Measurements from ENCODE around the gene CACNB2.
"Not testable (repeated sequence)": the region's sequence is repeated elsewhere in the genome, so short reads cannot be mapped to it uniquely, and the experiment has no call there.

The CACNB2 gene

DNA sequence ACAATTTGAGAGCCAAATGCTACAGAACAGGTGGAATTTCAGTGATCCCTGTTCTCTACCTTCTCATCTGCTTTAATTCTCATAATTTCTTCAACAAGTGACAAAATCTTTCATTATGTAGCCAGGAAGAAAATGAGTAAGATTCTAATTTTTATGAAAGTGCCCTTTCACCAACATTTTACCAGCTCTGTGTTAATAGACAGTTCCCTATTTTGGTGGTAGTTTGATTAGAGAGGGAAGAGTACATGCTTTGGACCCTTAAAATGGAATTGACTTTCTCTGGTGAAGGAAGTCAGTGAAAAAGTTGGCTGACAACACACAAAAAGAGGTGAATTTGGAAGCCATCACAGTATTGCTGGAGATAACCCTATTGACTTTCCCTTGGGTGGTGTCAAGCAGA lies 61.7 kb downstream of the CACNB2 start:
- peaks cover 0 to 4% of the 10 kb centered on the region in 2 donors for H3K27me3 Mint-ChIP-seq
- no peak overlapping the region for H3K27ac Mint-ChIP-seq
- DNase-seq (no peak), ATAC-seq (replicated peaks) (no peak)
- no peaks in the 10 kb centered on the region for H3K36me3 Mint-ChIP-seq
- H3K4me3 Mint-ChIP-seq: no peak overlapping the region
- no peaks in the 10 kb centered on the region for H3K9me3 Mint-ChIP-seq
- no peaks in the 10 kb centered on the region for H3K4me1 Mint-ChIP-seq

DNA sequence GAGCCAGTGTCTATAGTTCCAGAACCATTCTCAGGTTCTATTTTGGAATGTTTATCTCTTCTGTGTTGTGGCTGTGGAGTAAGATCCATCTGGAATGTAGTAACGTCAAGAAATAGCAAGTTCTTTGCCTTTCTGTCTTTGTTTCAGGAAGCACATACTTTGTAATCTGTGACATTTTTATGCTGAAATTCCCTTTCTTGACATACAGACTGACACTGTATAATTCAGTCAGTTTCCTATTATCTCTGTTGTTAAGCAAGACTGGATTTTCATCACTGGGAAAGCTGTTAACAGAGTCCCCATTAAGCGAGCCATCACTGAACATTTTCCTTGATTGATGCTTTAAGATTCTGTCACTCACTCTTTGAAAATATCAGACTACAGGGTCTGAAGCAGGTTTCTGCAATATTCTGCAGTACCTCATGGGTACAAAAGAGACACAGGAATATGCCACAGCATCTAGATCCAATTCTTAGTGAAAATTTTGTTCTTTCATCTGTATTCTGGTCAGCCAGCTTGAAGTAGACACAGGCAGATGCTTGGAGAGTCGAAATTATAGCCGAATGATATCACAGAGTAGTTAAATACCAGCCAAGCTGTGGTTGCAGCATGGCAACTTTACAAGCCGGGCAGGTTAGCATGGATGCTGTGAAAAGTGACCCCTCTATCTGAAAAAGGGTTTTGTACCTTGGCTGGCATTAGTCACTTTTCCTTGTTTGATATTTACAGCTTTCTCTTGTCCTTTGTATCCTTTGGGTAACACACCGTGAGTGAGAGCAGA lies 62.6 kb downstream of the CACNB2 start:
- no peak for DNase-seq
- no peak for ATAC-seq (replicated peaks)
- H3K9me3 Mint-ChIP-seq: no peaks in the 10 kb centered on the region

DNA sequence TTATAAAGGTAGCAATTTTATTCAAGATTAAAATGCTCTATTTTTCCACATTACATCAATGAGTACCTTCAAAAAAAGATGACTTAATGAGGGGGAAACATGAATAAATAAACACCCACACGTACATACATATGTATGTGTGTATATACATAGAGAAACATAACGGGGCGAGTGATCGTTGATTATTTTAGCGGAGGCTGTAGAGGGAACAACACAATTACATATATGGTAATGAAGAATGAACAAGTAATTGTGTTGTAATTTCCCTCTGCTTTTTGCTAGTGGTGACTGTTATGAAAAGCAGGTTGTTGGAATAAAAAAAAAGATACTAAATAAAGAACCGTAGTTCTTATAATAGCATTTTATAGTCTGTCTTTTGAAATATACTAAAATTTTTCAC lies 63.2 kb downstream of the CACNB2 start:
- Mint-ChIP-seq H3K27me3 (no peaks in the 10 kb centered on the region), H3K4me3 (no peak overlapping the region)
- no peak for ATAC-seq (replicated peaks)

More for the DNA sequence above, 62.6 kb downstream of the CACNB2 start:
- H3K4me3 Mint-ChIP-seq: no peak overlapping the region
- no peaks in the 10 kb centered on the region for H3K4me1 Mint-ChIP-seq
- H3K27ac Mint-ChIP-seq: no peak overlapping the region
- H3K27me3 Mint-ChIP-seq: no peaks in the 10 kb centered on the region
- no peaks in the 10 kb centered on the region for H3K36me3 Mint-ChIP-seq

DNA sequence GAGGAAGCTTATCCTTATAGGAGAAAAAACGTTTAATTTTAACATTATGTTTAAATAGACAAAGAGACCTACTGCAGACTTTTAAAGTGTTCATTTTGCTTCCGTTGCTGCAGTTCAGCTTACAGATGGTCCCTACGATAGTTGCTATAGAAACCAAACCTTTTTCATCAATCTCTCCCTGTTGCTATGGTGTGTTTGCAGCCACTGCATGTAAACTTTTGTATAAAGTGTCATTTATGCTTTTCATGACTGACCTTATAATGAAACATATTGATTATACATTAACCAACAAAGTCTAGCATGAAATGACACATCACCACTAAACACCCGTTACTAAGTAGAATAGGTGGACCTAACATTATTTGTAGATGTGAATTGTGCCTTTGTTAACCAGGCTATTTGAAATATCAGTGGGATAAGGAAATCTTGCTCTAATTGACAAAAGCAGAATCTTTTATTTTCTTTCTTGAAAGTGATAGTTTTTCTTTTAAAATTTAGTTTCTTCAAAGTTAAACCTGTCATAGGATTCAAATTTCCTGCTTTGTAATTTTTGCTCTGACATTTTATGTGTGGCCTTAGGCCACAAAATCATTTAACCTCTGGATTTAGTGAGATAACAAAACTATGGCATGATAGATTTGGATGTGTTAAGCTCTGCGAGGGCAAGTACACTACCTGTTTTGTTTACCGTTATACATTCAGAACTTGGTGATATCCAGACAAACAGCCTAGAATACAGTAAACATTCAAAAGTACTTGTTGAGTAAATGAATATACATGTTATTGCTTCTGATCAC lies 64.0 kb downstream of the CACNB2 start:
- H3K27me3 Mint-ChIP-seq: no peaks in the 10 kb centered on the region
- no peak for ATAC-seq (replicated peaks)
- H3K4me1 Mint-ChIP-seq: no peaks in the 10 kb centered on the region
- DNase-seq: no peak
- H3K4me3 Mint-ChIP-seq: no peak overlapping the region
- H3K9me3 Mint-ChIP-seq: no peaks in the 10 kb centered on the region
- no peak overlapping the region for H3K27ac Mint-ChIP-seq
- no peaks in the 10 kb centered on the region for H3K36me3 Mint-ChIP-seq

More for the DNA sequence above, 63.2 kb downstream of the CACNB2 start:
- no peak overlapping the region for H3K27ac Mint-ChIP-seq
- no peaks in the 10 kb centered on the region for H3K4me1 Mint-ChIP-seq
- no peak for DNase-seq
- no peaks in the 10 kb centered on the region for H3K36me3 Mint-ChIP-seq
- no peaks in the 10 kb centered on the region for H3K9me3 Mint-ChIP-seq

DNA sequence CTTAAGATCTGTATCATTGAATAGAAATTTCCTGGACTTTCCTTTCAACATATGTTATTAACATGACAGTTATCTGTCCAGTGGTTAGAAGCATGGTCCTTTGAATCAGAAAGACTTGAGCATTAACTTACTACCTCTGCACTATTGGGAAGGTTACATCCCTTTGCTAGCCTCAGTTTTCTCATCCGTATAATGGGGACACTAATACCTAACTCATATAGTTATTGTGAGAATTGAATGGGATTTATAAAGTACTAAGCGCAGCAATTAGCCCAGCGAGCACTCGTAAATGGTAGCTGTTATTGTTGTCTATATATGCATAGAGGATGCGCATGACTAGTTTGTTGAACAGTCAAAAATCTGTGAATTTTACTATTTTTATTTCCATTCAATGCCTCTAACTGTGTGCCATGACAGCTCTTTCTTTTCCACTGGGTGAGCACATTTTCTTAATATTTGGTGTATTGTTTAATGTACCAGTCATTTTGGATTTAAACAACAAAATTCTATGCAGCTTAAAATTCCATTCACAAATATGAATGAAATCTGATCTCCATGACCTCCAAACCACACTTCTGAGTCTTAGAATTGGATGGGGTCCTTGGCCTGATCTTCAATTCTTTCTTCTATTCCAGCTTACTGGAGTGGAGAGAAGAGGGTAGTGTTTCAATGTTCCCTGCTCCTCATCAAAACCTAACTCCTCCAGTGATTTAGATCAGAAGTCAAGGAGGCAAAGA lies 65.0 kb downstream of the CACNB2 start:
- no peaks in the 10 kb centered on the region for H3K4me1 Mint-ChIP-seq
- H3K27me3 Mint-ChIP-seq: no peaks in the 10 kb centered on the region
- ATAC-seq (replicated peaks) (no peak), DNase-seq (no peak)
- H3K36me3 Mint-ChIP-seq: no peaks in the 10 kb centered on the region
- H3K9me3 Mint-ChIP-seq: no peaks in the 10 kb centered on the region
- H3K27ac Mint-ChIP-seq: no peak overlapping the region
- no peak overlapping the region for H3K4me3 Mint-ChIP-seq

DNA sequence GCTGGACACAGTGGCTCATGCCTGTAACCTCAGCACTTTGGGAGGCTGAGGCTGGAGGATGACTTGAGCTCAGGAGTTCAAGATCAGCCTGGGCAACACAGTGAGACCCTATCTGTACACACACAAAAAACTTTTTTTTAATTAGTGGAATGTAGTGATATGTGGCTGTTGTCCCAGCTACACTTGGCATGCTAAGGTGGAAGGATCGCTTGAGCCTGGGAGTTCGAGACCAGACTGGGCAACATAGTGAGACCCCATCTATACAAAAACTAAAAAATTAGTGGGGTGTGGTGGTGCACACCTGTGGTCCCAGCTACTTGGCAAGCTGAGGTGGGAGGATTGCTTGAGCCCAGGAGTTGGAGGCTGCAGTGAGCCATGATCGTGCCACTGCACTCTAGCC lies 68.0 kb downstream of the CACNB2 start:
- not testable (repeated sequence) for H3K4me1 Mint-ChIP-seq; H3K27me3 Mint-ChIP-seq; H3K9me3 Mint-ChIP-seq; H3K4me3 Mint-ChIP-seq; H3K27ac Mint-ChIP-seq; H3K36me3 Mint-ChIP-seq; DNase-seq; ATAC-seq (replicated peaks)

GRCh38 chr10:18209241-18209640 lies 69.0 kb downstream of the CACNB2 start:
- H3K27me3 Mint-ChIP-seq: no peaks in the 10 kb centered on the region
- no peaks in the 10 kb centered on the region for H3K4me1 Mint-ChIP-seq
- H3K36me3 Mint-ChIP-seq: no peaks in the 10 kb centered on the region
- DNase-seq (no peak), ATAC-seq (replicated peaks) (no peak)
- H3K9me3 Mint-ChIP-seq: no peaks in the 10 kb centered on the region
- H3K4me3 Mint-ChIP-seq: no peak overlapping the region
- H3K27ac Mint-ChIP-seq: no peak overlapping the region

- H3K27me3 Mint-ChIP-seq: no peaks in the 10 kb centered on the region
- H3K4me1 Mint-ChIP-seq: no peaks in the 10 kb centered on the region
- H3K9me3 Mint-ChIP-seq: no peaks in the 10 kb centered on the region
- no peak for DNase-seq
- H3K27ac Mint-ChIP-seq: no peak overlapping the region
- no peak overlapping the region for H3K4me3 Mint-ChIP-seq
- no peaks in the 10 kb centered on the region for H3K36me3 Mint-ChIP-seq
- no peak for ATAC-seq (replicated peaks)
Measured at GRCh38 chr10:18210711-18211110, 70.5 kb downstream of the CACNB2 start.

- H3K27me3 Mint-ChIP-seq: no peaks in the 10 kb centered on the region
- DNase-seq (no peak), ATAC-seq (replicated peaks) (no peak)
- no peaks in the 10 kb centered on the region for H3K36me3 Mint-ChIP-seq
- H3K9me3 Mint-ChIP-seq: no peaks in the 10 kb centered on the region
- H3K27ac Mint-ChIP-seq: no peak overlapping the region
- H3K4me1 Mint-ChIP-seq: no peaks in the 10 kb centered on the region
- no peak overlapping the region for H3K4me3 Mint-ChIP-seq
Measured at GRCh38 chr10:18211862-18212261, 71.6 kb downstream of the CACNB2 start.

- no peak overlapping the region for H3K27ac Mint-ChIP-seq
- no peak for DNase-seq
- no peaks in the 10 kb centered on the region for H3K9me3 Mint-ChIP-seq
- no peak overlapping the region for H3K4me3 Mint-ChIP-seq
- H3K4me1 Mint-ChIP-seq: no peaks in the 10 kb centered on the region
- H3K36me3 Mint-ChIP-seq: no peaks in the 10 kb centered on the region
- no peak for ATAC-seq (replicated peaks)
- no peaks in the 10 kb centered on the region for H3K27me3 Mint-ChIP-seq
Measured at GRCh38 chr10:18213271-18213670, 73.0 kb downstream of the CACNB2 start.

GRCh38 chr10:18214691-18215563 lies 74.7 kb downstream of the CACNB2 start:
- no peaks in the 10 kb centered on the region for H3K9me3 Mint-ChIP-seq
- DNase-seq: peak; percentile 11
- no peak overlapping the region for H3K27ac Mint-ChIP-seq
- H3K36me3 Mint-ChIP-seq: no peaks in the 10 kb centered on the region
- no peak overlapping the region for H3K4me3 Mint-ChIP-seq
- H3K27me3 Mint-ChIP-seq: no peaks in the 10 kb centered on the region
- ATAC-seq (replicated peaks): peak; percentile 46 to 59
- H3K4me1 Mint-ChIP-seq: no peaks in the 10 kb centered on the region

DNA sequence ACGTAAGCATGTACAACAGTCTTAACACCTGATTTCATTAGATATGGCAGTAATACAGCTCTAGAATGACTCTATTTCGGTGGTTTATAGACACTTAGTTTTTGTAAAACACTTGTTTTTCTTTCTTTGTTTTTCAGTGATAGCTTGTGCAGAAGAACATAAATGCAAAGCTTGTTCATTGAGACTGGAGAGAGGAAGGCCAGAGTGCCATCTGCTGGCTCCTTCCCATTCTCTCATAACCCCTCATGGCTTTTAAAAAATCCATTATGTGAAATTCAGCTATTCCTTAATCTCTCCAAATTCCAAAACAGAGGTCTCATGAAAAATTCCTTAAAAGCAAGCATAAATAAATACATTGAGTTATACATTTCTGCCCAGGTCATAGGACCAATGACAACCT lies 76.3 kb downstream of the CACNB2 start:
- Mint-ChIP-seq H3K4me1 (no peaks in the 10 kb centered on the region), H3K4me3 (no peak overlapping the region), H3K36me3 (no peaks in the 10 kb centered on the region), H3K9me3 (no peaks in the 10 kb centered on the region), H3K27ac (no peak overlapping the region), H3K27me3 (no peaks in the 10 kb centered on the region)
- no peak for ATAC-seq (replicated peaks)
- no peak for DNase-seq

DNA sequence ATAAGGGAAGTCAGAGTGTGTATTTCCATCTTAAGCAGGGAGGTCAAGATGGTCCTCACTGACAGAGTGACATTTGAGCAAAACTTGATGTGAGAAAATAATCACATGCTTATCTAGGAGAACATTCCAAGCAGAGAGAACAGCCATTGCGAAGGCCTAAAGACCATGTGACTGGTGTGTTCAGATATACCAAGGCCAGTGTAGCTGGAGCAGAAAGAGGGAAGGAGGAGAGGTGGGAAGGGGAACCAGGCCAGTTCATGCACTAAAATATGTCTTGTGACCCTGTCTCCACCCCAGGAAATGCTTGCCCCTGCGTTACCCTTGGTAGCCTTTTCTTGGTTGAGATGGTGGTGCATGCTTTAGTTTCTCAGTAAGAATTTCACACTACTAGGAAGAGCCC lies 77.4 kb downstream of the CACNB2 start:
- Mint-ChIP-seq H3K27me3 (no peaks in the 10 kb centered on the region), H3K4me1 (no peaks in the 10 kb centered on the region), H3K27ac (no peak overlapping the region), H3K4me3 (no peak overlapping the region), H3K9me3 (no peaks in the 10 kb centered on the region), H3K36me3 (no peaks in the 10 kb centered on the region)
- ATAC-seq (replicated peaks) (no peak), DNase-seq (no peak)

DNA sequence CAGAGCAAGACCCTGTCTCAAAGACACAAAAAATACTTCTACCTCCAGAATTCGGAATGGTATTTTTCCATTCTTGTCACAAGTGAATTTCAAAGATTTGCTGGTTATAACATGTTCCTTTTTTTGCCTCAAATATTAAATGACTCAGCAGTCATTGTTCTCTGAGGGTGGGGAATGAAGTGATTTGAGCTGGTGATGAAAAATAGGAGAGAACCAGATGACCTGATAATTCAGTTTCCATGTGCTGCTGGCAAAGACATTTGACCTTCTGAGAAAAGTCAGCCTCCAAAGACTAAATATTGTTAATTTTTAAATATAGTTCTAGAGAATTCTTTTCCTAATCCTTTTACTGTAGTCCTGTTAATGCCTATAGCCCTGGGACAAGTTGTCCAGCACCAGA lies 78.9 kb downstream of the CACNB2 start:
- no peak overlapping the region for H3K4me3 Mint-ChIP-seq
- no peak for DNase-seq

More for the DNA sequence above, 78.9 kb downstream of the CACNB2 start:
- no peaks in the 10 kb centered on the region for H3K9me3 Mint-ChIP-seq
- H3K27me3 Mint-ChIP-seq: no peaks in the 10 kb centered on the region
- no peaks in the 10 kb centered on the region for H3K4me1 Mint-ChIP-seq
- H3K27ac Mint-ChIP-seq: no peak overlapping the region
- ATAC-seq (replicated peaks): no peak
- H3K36me3 Mint-ChIP-seq: no peaks in the 10 kb centered on the region

All from stimulated activated naive B cell treated with anti-CD40 and anti-IgM and Interleukin-4, amounts not matched to agents 10 μg/mL and 1 μg/mL and 100 μg/mL, for 72 hours (primary cell).